AG08395 (cell line): ENCODE results near the gene FTCDNL1.

Experiments
- DNase-seq: peaks from one replicate; pipeline ENCODE4 v3.0.0; 2012; ENCODE audit warnings: mixed read lengths, low spot score

FTCDNL1 gene

DNA sequence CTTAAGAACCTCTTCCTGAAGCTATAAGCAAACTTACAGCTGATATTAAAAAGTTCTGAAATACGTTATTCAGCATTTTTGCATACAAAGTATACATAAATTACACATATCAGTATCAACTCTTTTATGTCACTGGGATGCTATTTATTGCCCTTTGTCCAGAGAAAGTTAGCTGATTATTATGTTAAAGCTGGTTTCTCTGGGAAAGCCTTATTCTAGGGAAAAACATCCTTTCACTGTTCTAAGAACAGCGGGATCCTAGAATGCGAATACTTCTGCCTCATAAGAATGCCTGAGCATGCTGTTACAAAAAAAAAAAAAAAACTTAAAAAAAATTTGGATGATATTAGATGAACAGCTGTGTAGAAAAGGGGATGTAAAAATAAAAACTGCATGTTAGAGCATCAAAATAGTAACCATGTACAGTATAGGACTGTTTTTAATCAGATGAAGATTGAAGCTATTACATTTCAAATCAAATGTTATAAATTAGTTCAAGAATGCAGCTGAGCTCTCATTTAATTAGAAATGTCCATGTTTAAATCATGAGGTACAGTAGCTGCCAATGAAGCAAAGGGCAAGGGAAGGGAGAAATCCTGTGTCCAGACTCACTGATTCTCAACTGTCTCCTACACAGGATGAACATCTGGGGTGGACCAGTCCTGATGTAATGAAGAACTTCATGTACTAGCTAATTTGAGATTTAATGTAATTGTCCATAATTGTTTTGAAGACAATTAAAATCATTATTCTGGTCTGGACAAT is 8.2 kb downstream of the FTCDNL1 start:
- DNase-seq: no peak

DNA sequence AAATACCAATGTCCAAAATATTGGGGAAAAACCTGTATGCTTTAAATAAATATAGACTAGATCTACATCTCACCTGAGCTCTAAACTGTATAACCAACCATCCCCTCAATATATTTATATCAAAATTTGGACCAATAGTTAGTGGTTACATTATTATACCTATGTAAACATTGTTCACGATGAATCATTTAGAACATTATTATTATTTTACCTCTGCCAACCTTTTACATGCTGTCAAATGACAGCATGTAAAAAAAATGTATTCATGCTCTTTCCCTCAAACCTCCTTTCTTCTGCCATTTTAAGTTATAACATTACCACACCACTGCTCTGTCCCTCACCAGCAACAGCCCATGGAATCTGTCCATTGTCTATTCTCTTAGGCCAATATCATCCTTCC is 9.6 kb downstream of the FTCDNL1 start:
- DNase-seq: no peak

DNA sequence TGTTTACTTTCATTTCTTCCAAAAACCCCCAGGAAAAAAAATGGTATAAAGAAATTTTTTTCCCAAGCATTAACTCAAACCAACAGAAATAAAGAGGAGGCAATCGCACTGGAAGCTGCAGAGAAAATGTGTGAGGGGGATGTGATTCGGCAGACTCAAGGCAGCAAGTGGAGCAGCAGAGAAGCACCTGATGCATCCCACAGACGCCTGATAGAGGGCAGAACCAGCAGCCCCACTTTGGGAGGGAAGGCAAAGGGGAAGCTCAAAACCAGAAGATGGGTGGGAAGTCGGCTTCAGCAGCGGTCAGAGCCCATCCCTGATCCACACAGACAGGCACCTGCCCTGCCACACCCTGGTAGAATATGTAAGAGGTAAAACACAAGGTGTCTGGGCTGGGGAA is 12.6 kb downstream of the FTCDNL1 start:
- DNase-seq: no peak

- no peak for DNase-seq
Observed at GRCh38 chr2:199836943-199837342, 14.0 kb downstream of the FTCDNL1 start.

GRCh38 chr2:199833525-199833924 is 17.5 kb downstream of the FTCDNL1 start:
- no peak for DNase-seq

GRCh38 chr2:199830531-199830930 is 20.5 kb downstream of the FTCDNL1 start:
- DNase-seq: peak; percentile 18

DNA sequence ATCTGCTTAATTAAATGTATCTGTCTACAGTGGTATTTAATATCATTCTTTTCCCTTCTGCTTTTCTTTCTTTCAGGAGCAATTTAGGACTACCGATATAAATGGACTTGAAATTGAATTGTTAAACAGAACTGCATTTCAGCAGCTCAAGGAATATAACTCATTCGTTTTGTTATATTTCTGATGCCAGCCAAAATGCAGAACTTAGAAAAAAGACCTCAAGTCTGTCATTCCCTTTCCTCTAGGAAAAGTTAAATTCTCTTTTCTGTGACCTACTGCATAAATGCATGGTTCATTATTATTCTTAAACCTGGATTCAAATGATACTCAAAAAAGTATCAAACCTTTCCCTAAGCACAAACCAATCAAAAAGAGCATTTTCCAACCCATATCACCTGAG is 21.4 kb downstream of the FTCDNL1 start:
- DNase-seq: no peak

- no peak for DNase-seq
Observed at GRCh38 chr2:199819746-199820145, 31.2 kb downstream of the FTCDNL1 start.

GRCh38 chr2:199818754-199819153 is 32.2 kb downstream of the FTCDNL1 start:
- no peak for DNase-seq

DNA sequence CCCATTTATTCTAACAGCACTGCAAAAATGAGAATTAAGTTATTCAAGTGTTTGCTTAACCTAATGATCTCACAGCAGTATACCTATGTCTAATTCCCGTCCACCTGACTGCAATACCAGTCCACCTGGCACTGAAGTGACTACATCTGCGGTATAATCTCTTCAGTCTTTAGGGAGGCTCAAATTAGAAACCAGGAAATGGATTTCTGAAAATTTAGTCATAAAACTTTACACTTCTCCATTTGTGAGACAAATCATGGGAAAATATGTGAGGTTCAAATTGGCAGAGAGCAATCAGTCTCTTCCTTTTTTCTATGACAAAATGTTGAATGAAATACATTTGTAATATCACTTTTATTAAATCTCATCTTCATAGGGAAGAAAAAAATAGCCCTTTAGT is 33.0 kb downstream of the FTCDNL1 start:
- DNase-seq: no peak

DNA sequence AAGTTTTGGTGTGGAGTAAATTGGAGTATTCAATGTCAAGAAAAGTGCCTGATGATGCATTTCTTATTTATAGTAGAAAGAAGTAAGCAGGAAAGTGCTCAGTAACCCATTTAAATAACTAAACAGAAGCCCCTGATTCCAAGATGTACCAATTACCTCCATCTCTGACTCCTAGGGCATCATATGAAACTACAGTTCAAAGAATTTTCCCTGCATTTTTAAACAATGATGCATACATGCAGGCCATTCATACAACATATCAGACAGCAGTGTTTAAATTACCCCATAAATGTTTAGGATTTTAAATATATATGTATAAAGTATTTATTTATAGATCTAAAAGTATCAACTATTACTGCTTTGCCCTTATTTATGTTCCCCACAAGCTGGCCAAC is 36.2 kb downstream of the FTCDNL1 start:
- no peak for DNase-seq

- DNase-seq: no peak
Observed at GRCh38 chr2:199814101-199814816, 36.7 kb downstream of the FTCDNL1 start.

GRCh38 chr2:199812493-199812892 is 38.5 kb downstream of the FTCDNL1 start:
- no peak for DNase-seq

DNA sequence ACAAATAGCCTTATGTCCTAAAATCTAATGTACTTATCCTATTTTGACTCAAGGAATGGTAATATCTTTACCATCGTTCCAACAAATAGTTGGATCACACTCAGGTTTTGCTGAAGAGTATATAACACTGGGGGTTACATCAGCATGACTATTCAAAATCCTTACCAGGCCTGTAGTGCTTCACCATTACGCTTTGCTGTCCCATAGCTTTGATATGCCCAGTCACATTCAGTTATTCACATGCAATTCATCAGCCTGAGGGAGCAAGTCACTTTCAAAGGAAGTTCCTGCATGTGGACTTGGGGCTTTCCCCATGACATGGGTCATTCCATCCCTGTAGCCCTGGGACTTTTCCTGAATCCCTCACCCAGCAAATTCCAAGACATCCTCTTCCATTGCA is 39.6 kb downstream of the FTCDNL1 start:
- no peak for DNase-seq

DNA sequence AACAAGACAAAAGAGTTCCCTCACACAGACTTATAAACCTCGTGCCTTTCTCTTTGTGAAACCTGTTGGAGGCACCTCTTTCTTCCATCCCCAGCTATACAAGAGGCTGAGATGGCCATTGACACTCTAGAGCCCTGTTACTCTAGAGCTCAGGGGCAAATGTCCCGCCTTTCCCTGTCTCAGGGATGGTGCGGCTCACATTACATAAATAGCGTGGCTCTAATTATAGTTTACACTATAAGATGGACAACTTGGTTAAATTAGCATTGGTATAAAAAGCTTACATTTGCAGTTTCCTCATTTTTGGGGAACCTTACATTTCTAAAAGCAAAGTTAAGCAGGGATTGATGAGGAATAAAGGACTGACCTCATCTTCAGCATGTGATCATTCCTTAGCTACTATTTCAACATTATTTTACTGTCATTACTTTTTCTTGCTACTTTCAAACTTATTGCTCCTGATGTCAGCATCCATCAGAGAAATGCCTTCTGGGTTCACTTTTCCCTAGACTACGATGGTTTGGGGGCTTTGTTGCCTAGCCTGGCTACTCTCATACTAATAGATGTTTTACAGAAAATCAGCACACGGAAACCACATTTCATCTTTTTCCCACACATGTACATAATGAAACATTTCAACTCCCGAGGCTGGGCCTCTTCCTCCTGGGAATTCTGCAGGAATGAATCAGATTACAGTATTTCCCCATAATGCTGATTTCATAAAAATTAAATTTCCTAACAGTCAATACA is 40.4 kb downstream of the FTCDNL1 start:
- DNase-seq: peak; percentile 40

- DNase-seq: no peak
Observed at GRCh38 chr2:199807966-199808365, 43.0 kb downstream of the FTCDNL1 start.

DNA sequence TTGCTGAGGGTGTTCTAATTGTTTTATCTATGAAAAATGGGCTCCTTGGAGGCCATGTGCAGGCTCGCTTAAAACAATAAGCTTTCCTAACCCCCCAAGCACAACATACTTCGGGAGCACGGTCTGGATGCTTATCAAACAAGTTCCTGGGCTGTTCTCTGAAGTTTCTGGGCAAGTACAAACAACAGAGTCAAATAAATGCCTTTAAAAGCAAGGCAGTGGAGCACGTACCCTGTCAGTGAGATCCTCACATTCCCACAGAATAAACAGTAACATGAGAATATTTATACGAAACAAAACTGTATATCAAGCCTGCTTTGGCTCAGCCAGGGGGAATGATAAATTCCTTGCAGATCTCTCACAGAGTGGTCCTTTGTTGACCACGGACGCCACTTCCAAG is 44.8 kb downstream of the FTCDNL1 start:
- DNase-seq: no peak

DNA sequence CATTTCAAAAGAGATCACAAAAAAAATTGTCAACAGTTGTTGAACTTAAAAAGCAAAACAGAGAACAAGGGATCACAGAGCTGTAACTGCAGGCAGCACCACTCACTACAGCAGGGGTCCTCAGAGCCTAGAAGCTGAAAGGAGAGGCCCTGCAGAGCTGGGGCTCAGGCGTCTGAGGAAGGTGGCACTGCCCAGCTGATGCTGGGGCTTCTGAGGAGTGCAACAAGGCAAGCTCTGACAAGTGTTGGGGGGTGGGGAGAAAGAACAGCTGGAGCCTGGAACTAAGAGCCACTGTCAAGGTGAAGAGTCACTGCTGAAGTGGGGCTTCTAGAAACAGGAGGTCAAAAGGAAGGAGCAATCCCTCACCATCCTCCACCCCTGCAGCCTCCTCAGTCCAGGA is 46.2 kb downstream of the FTCDNL1 start:
- no peak for DNase-seq

DNA sequence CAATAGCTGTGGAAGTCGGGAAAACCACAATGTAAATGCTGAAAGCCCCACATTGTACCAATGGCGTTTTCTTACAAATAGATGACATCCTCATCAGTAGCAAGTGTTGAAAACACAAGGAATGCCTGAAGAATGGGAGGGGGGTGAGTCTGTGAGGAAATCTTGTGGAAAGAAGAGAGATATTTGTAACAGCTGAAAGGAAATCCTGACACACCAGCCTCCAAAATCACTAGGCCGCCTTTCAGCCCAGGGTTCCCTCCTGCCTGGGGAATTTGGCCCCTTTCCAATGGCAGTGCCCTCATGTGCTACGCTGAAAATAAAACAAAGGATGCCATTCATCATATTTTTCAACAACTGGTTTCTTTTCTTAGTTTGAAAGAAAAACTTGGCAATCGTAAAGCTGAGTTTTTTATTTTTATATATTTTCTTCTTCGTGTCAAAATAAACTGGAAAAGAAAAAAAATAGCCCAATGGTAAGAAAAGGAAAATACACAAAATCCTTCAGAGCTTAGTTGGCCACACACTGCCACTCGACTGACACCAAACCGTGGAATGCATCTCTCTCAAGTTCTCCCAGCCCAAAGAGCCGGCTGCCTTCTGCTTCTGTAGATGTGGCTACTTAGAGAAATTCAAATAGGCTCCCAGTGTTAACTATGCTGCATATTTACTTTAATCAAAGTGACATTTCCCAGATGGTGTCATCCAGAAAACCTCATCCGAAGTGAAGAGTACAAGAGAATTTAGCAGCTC is 52.0 kb downstream of the FTCDNL1 start:
- peak; percentile 29 for DNase-seq

- no peak for DNase-seq
Observed at GRCh38 chr2:199797431-199798403, 53.3 kb downstream of the FTCDNL1 start.

- no peak for DNase-seq
Observed at GRCh38 chr2:199792381-199792780, 58.6 kb downstream of the FTCDNL1 start.
